ENCODE measurements around the gene GPR141.

Gene GPR141

DNA sequence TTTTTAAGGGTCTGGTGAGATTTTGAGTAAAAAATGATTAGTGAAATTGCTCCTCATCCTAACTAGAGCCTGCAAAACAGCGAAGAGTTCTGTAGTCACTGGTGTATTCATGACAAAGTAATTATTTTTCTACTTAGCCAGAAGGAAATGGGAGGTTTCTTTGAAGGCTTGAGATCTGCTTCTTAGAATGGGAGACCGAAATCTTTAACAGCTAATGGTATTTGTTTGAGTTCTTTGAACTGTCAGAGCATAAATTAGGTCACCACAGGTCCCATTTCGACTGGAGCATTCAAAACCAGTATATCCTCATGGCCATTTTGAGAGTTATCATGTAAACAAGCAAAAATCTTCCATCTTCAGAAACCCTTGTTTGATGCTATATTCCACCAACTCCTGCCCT is 87.8 kb downstream of the GPR141 start:
- DNase-seq (ENCODE audit: low read depth), result no peak
- TF ChIP-seq, protein P1, sequence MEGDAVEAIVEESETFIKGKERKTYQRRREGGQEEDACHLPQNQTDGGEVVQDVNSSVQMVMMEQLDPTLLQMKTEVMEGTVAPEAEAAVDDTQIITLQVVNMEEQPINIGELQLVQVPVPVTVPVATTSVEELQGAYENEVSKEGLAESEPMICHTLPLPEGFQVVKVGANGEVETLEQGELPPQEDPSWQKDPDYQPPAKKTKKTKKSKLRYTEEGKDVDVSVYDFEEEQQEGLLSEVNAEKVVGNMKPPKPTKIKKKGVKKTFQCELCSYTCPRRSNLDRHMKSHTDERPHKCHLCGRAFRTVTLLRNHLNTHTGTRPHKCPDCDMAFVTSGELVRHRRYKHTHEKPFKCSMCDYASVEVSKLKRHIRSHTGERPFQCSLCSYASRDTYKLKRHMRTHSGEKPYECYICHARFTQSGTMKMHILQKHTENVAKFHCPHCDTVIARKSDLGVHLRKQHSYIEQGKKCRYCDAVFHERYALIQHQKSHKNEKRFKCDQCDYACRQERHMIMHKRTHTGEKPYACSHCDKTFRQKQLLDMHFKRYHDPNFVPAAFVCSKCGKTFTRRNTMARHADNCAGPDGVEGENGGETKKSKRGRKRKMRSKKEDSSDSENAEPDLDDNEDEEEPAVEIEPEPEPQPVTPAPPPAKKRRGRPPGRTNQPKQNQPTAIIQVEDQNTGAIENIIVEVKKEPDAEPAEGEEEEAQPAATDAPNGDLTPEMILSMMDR (conservative IDR thresholded peaks at IDR 0.05; ENCODE audit: control insufficient read depth, insufficient read depth, low read depth, low read length), result no peak

DNA sequence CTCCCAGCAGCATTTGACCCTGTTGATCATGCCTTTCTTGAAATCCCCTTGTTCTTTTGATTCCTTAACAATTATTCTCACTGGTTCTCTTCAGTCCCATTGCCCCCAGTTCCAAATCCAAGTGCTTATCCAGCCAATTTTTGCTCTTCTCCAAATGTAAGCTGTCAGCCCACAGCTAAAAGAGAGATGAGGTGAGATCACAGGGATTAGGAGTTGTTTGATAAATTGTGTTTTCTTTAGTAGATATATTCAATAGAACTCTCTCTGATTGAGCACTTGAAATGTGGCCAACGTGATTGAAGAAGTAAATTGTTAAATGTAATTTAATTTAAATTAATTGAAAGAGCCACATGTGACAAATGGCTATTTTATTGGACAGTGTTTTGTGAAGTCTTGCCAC is 88.2 kb downstream of the GPR141 start:
- no peak for DNase-seq (ENCODE audit: low read depth)
- H3K4me3 ChIP-seq (ENCODE audit: control insufficient read depth, low read depth, low read length), result no peak overlapping the region
- TF ChIP-seq, protein P1 (conservative IDR thresholded peaks at IDR 0.05; ENCODE audit: control insufficient read depth, insufficient read depth, low read depth, low read length), result no peak

More for the DNA sequence above, 87.8 kb downstream of the GPR141 start:
- H3K4me3 ChIP-seq (ENCODE audit: control insufficient read depth, low read depth, low read length), result no peak overlapping the region

DNA sequence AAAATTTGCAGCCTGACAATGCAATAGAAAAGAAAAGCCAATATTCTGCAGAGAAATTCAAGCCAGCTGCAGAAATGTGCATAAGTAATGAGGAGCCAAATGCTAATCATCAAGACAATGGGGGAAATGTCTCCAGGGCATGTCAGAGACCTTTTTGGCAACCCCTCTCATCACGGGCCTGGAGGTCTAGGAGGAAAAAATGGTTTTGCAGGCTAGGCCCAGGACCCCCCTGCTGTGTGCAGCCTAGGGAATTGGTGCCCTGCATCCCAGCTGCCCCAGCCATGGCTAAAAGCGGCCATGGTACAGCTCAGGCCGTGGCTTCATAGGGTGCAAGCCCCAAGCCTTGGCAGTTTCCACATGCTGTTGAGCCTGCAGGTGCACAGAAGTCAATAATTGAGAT is 92.4 kb downstream of the GPR141 start:
- no peak for DNase-seq (ENCODE audit: low read depth)
- H3K4me3 ChIP-seq (ENCODE audit: control insufficient read depth, low read depth, low read length), result no peak overlapping the region
- TF ChIP-seq, protein P1 (conservative IDR thresholded peaks at IDR 0.05; ENCODE audit: control insufficient read depth, insufficient read depth, low read depth, low read length), result no peak

DNA sequence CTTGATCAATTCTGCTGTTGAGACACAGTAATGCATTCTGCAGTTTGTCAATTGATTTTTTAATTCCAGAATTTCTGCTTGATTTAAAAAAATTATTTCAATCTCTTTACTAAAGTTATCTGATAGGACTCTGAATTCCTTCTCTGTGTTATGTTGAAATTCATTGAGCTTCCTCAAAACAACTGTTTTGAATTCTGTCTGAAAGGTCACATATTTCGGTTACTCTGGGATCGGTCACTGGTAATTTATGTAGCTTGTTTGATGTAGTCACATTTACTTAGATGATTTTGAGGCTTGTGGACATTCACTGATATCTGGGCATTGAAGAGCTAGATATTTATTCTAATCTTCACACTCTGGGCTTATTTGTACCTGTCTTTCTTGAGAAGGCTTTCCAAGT is 97.6 kb downstream of the GPR141 start:
- TF ChIP-seq, protein P1 (conservative IDR thresholded peaks at IDR 0.05; ENCODE audit: control insufficient read depth, insufficient read depth, low read depth, low read length), result no peak
- DNase-seq (ENCODE audit: low read depth), result no peak
- no peak overlapping the region for H3K4me3 ChIP-seq (ENCODE audit: control insufficient read depth, low read depth, low read length)

DNA sequence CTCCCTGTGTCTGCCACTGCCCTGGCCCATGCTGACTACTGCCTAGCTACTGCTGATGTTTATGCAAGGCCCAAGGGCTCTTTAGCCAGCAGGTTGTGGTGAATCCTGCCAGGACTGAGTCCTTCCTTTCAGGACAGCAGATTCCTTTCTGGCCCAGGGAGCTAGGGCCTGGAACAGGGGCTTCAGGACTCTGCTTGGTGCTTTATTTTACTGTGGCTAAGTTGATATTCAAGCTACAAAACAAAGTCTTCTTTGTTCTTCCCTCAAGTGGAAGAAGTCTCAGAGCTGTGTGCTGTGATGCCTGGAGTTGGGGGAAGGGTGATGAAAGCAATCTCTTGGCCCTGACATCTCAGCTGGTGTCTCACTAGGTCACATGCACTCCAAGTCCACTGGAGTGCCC is 98.6 kb downstream of the GPR141 start:
- H3K4me3 ChIP-seq (ENCODE audit: control insufficient read depth, low read depth, low read length), result no peak overlapping the region
- TF ChIP-seq, protein P1 (conservative IDR thresholded peaks at IDR 0.05; ENCODE audit: control insufficient read depth, insufficient read depth, low read depth, low read length), result no peak
- DNase-seq (ENCODE audit: low read depth), result no peak

DNA sequence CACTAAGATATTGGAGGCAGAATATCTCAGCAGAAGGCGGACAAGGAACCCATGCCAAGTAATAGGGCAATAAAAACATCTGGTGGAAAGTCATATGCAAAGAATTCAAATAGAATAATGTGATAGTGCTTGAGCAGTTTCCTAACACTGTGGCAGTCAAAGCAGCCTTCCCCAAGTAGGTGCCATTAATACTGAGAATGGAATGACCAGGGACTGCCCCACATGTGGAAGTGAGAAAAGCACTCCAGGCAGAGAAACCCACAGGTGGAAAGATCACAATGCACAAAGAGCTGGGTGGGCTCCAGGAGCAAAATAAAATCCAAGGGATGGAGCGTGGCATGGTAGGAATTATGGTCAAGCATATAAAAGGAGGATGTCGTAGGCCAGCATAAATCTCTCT is 100.4 kb downstream of the GPR141 start:
- H3K4me3 ChIP-seq (ENCODE audit: control insufficient read depth, low read depth, low read length), result no peak overlapping the region
- no peak for DNase-seq (ENCODE audit: low read depth)
- TF ChIP-seq, protein P1 (conservative IDR thresholded peaks at IDR 0.05; ENCODE audit: control insufficient read depth, insufficient read depth, low read depth, low read length), result no peak
